GM21737 (cell line): ENCODE measurements around the gene RBFOX2.
"Not testable (repeated sequence)": the region's sequence is repeated elsewhere in the genome, so short reads cannot be mapped to it uniquely, and the experiment has no call there.

Source experiments
- ATAC-seq: cut with Tn5 transposase; IDR thresholded peaks from one replicate; pipeline ENCODE4 v1.9.1; 2021; ENCODE audit warnings: mild to moderate bottlenecking, moderate library complexity; ENCODE audit not compliant: unreplicated experiment

RBFOX2 gene

GRCh38 chr22:36028646-36029405 lies at the start of gene RBFOX2:
TSS of gene RBFOX2 (minus strand) at chr22:36028824. CDS start at chr22:36028425, 399 bp downstream.
- no peak for ATAC-seq

DNA sequence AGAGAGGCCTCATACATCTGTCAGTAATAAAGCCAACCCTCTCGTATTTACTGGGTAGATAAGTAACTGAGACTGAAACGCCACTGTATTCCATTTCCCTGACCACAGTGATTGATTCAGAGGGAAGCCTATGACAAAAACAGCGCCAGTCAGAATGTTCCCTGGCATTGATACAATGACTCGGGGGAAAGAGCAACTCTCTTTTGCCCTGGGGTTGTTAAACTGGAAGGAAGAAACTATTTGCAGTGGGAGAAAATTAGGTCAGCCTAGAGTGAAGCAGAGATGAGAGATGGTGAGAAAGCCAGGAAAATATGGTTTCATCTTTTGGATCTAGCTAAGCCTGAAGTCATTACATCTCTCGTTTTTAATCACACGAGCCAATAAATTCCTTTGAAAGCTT lies 48.6 kb upstream of the RBFOX2 start:
- ATAC-seq, result no peak

GRCh38 chr22:36075724-36076123 lies 47.1 kb upstream of the RBFOX2 start:
- ATAC-seq, result no peak

GRCh38 chr22:36075230-36075629 lies 46.6 kb upstream of the RBFOX2 start:
- no peak for ATAC-seq

DNA sequence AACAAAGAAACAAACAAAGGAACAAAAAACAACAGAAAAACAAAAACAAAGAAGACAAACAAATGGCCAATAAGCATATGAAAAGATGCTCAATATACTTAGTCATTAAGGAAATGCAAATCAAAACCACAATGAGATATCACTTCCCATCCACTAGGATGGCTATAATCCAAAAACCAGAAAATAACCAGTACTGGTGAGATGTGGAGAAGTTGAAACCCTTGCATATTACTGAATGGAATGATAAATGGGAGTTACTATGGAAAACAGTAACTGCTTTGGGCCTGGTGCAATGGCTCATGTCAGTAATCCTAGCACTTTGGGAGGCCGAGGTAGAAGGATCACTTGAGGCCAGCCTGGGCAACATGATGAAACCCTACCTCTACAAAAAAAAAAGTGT lies 44.9 kb upstream of the RBFOX2 start:
- no peak for ATAC-seq

DNA sequence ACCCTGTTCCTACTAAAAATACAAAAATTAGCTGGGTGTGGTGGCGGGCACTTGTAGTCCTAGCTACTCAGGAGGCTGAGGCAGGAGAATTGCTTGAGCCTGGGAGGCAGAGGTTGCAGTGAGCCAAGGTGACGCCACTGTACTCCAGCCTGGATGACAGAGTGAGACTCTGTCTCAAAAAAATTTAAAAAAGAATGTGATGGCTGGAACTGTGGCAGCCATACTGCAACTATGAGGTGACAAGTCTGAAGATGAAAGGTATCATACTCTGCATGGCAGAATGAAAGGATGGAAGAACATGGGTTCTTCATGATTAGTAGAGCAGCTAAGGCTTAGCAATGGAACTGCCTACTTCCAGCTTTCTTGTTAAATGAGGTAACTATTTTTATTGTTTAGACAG lies 42.0 kb upstream of the RBFOX2 start:
- ATAC-seq, result not testable (repeated sequence)

GRCh38 chr22:36069368-36069767 lies 40.7 kb upstream of the RBFOX2 start:
- ATAC-seq, result no peak

- no peak for ATAC-seq
Observed at GRCh38 chr22:36068776-36069344, 40.2 kb upstream of the RBFOX2 start.

- no peak for ATAC-seq
Observed at GRCh38 chr22:36067235-36067558, 38.6 kb upstream of the RBFOX2 start.

DNA sequence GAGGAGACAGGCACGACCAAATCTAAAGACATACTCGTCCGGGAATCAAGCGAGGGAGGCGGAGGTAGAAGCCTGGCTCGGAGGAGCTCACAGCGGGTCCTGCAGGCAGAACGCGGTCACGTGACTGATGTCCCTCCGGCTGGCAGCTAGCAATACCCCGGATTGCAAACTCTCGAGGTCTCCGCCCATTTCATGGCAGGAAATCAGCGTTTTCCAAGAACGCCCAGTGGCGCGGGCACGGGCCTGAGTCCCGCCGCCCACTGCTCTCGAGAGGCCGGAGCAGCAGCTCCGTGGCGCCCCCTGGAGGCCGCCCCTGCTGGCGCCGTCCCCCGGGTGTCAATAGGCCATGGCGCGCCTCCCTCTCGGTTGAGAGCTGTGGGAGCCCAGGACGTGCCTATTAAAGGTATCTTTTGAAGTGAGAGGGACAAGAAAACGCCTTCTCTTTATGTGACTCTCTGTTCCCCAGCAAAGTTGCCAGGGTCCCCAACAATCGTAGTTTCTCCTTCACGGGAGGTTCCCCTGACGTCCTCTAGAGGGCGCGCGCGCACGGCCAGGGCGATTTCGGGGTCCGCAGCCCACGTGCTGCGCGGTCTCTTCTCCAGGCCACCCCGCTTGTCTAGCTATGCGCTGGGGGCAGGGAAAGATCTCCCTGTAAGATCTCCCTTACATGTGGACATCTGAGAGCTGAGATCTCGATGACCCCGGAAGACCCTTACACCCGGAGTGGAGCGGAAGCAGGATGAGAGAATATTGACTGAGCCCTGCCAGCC lies 37.3 kb upstream of the RBFOX2 start:
- no peak for ATAC-seq

- no peak for ATAC-seq
Observed at GRCh38 chr22:36065462-36065774, 36.8 kb upstream of the RBFOX2 start.

GRCh38 chr22:36064358-36064757 lies 35.7 kb upstream of the RBFOX2 start:
- ATAC-seq, result no peak

- ATAC-seq, result no peak
Observed at GRCh38 chr22:36056980-36057379, 28.4 kb upstream of the RBFOX2 start.

- no peak for ATAC-seq
Observed at GRCh38 chr22:36055376-36056295, 27.0 kb upstream of the RBFOX2 start.

- not testable (repeated sequence) for ATAC-seq
Observed at GRCh38 chr22:36054446-36054845, 25.8 kb upstream of the RBFOX2 start.

DNA sequence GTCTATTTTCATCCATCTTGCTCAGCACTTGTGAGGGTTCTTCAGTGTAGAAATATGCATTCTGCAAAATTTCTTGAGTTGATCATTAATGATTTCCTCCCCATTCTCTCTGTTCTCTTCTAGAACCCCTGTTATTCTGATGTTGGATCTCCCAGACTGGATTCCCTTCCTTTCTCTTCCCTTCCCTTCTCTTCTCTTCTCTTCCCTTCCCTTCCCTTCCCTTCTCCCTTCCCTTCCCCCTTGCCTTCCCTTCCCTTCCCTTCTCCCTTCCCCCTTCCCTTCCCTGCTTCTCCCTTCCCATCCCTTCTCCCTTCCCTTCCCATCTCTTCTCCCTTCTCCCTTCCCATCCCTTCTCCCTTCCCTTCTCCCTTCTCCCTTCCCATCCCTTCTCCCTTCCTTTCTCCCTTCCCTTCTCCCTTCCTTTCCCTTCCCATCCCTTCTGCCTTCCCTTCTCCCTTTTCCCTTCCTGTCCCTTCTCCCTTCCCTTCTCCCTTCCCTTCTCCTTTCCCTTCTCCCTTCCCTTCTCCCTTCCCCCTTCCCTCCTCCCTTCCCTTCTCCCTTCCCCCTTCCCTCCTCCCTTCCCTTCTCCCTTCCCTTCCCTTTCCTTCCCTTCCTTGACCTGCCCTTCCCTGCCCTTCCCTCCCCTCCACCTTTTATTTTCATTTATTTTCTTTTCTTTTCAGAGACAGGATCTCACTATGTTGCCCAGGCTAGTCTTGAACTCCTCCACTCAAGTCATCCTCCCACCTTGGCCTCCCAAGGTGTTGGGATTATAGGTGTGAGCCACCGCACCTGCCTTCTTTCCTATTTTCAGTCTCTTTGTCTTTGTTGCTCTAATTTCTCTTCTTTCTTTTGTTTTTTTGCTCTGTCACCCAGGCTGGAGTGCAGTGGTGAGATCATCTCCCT lies 24.9 kb upstream of the RBFOX2 start:
- ATAC-seq, result no peak

- ATAC-seq, result no peak
Observed at GRCh38 chr22:36052505-36052941, 23.9 kb upstream of the RBFOX2 start.

- ATAC-seq, result no peak
Observed at GRCh38 chr22:36049678-36049997, 21.0 kb upstream of the RBFOX2 start.

DNA sequence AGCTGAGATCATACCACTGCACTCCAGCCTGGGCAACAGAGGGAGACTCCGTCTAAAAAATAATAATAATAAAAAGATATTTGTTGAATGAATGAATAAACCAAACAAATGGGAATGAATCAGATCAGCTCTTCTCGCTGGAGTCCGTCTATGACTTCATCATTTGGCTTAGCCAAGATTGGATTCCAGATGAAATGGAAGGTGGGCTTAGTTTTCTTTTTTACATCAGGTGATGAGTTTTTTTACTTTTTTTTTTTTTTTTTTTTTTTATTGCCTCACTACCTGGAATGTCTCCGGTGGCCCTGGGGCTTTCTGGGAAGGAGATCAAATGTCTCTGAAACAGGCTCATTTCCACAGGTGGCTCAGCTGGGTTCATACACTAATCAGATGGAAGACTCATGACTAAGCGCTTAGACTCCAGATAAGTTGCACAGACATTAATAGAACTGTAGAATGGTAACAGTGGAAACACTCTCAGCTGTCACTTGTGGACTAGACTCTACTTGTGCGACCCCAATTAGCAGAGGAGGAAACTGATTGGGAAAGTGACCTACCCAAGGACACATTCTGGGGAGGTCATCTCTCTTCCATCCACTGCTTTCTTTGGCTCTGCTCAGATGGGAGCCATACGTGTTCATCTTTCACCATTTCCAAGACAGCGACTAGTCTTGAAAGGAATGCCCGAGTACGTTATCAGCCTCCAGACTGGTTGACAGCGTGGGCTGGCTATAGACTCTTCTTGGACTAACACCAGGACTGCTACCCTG lies 20.5 kb upstream of the RBFOX2 start:
- ATAC-seq, result no peak
